Liver (tissue), 9 donors: ENCODE data around the gene LMOD1. TPM values are rescaled to one million over a fixed set of nuclear protein-coding genes. Genes with fewer than 3 reads are reported as not detected.
"Not testable (repeated sequence)": the region's sequence is repeated elsewhere in the genome, so short reads cannot be mapped to it uniquely, and the experiment has no call there.

ENCODE experiments used
- DNase-seq: peaks from one replicate; pipeline ENCODE4 v3.0.0-alpha.2; 2017; ENCODE audit warnings: low spot score
- H3K27ac ChIP-seq, 2 donors: one replicate each; pipeline ENCODE4 v1.7.0; 2013; ENCODE audit warnings: inconsistent platforms in 2 of 2, low read length in 2 of 2, control low read depth in 1 of 2, low read depth in 1 of 2, mild to moderate bottlenecking in 1 of 2
- H3K27me3 ChIP-seq, 4 donors: one replicate each; pipeline versions ENCODE4 v1.6.1 to v1.7.0; 2013; ENCODE audit warnings: low read length in 3 of 4, inconsistent platforms in 1 of 4, mild to moderate bottlenecking in 1 of 4, moderate library complexity in 1 of 4; ENCODE audit not compliant: control insufficient read depth in 4 of 4, insufficient read depth in 4 of 4
- H3K36me3 ChIP-seq, 4 donors: one replicate each; pipeline versions ENCODE4 v1.6.1 to v1.7.0; 2013; ENCODE audit warnings: low read length in 3 of 4, mild to moderate bottlenecking in 3 of 4, low read depth in 1 of 4, moderate library complexity in 1 of 4; ENCODE audit not compliant: control insufficient read depth in 4 of 4, insufficient read depth in 3 of 4
- H3K4me1 ChIP-seq, 4 donors: one replicate each; pipeline versions ENCODE4 v1.6.1 to v1.7.0; 2013; ENCODE audit warnings: low read length in 3 of 4, mild to moderate bottlenecking in 3 of 4, moderate library complexity in 1 of 4; ENCODE audit not compliant: control insufficient read depth in 4 of 4, insufficient read depth in 4 of 4
- H3K4me3 ChIP-seq, 3 donors: one replicate each; pipeline versions ENCODE4 v1.6.1 to v1.7.0; 2013; ENCODE audit warnings: low read length in 3 of 3, control low read depth in 1 of 3, low read depth in 1 of 3, mild to moderate bottlenecking in 1 of 3
- H3K9ac ChIP-seq, 2 donors: one replicate each; pipeline ENCODE4 v1.7.0; 2013; ENCODE audit warnings: low read length in 2 of 2, mild to moderate bottlenecking in 2 of 2, moderate library complexity in 2 of 2, control low read depth in 1 of 2, low read depth in 1 of 2
- H3K9me3 ChIP-seq, 4 donors: one replicate each; pipeline versions ENCODE4 v1.6.1 to v1.7.0; 2013; ENCODE audit warnings: low read length in 3 of 4; ENCODE audit not compliant: control insufficient read depth in 4 of 4
- ATF3 ChIP-seq: IDR thresholded peaks from 2 replicates; pipeline ENCODE4 v1.6.1; 2016; ENCODE audit warnings: antibody characterized with exemption
- EGR1 ChIP-seq, 2 donors: IDR thresholded peaks; 2 replicates each; pipeline ENCODE4 v1.6.1; 2016 to 2018; ENCODE audit warnings: antibody characterized with exemption in 2 of 2, low read depth in 2 of 2
- FOXA1 ChIP-seq: IDR thresholded peaks from 2 replicates; pipeline ENCODE4 v1.6.1; 2016; ENCODE audit warnings: antibody characterized with exemption
- FOXA2 ChIP-seq: IDR thresholded peaks from 2 replicates; pipeline ENCODE4 v1.6.1; 2016; ENCODE audit warnings: antibody characterized with exemption
- GABPA ChIP-seq, 2 donors: IDR thresholded peaks in 1 of 2; conservative IDR thresholded peaks in 1 of 2; 2 replicates each; pipeline ENCODE4 v1.6.1; 2016; ENCODE audit warnings: antibody characterized with exemption in 2 of 2, mild to moderate bottlenecking in 1 of 2, moderate library complexity in 1 of 2
- HNF4A ChIP-seq, 2 donors: conservative IDR thresholded peaks; 2 replicates each; pipeline ENCODE4 v1.6.1; 2016; ENCODE audit warnings: antibody characterized with exemption in 2 of 2, mild to moderate bottlenecking in 2 of 2
- HNF4G ChIP-seq: IDR thresholded peaks from 2 replicates; pipeline ENCODE4 v1.6.1; 2016; ENCODE audit warnings: antibody characterized with exemption
- JUND ChIP-seq, 2 donors: IDR thresholded peaks; 2 replicates each; pipeline ENCODE4 v1.6.1; 2016; ENCODE audit warnings: antibody characterized with exemption in 2 of 2
- MAX ChIP-seq: IDR thresholded peaks from 2 replicates; pipeline ENCODE4 v1.6.1; 2016; ENCODE audit warnings: antibody characterized with exemption
- NR2F2 ChIP-seq: IDR thresholded peaks from 2 replicates; pipeline ENCODE4 v1.6.1; 2016; ENCODE audit warnings: antibody characterized with exemption
- RAD21 ChIP-seq, 2 donors: IDR thresholded peaks; 2 replicates each; pipeline ENCODE4 v1.6.1; 2016; ENCODE audit warnings: antibody characterized with exemption in 2 of 2, mild to moderate bottlenecking in 2 of 2
- REST ChIP-seq: IDR thresholded peaks from 2 replicates; pipeline ENCODE4 v1.6.1; 2016; ENCODE audit warnings: antibody characterized with exemption, mild to moderate bottlenecking
- RXRA ChIP-seq, 2 donors: IDR thresholded peaks; 2 replicates each; pipeline ENCODE4 v1.6.1; 2017 to 2018; ENCODE audit warnings: antibody characterized with exemption in 2 of 2, mild to moderate bottlenecking in 1 of 2
- SP1 ChIP-seq: IDR thresholded peaks from 2 replicates; pipeline ENCODE4 v1.6.1; 2018; ENCODE audit warnings: antibody characterized with exemption, mild to moderate bottlenecking
- TAF1 ChIP-seq: conservative IDR thresholded peaks from 2 replicates; pipeline ENCODE4 v1.6.1; 2016; ENCODE audit warnings: antibody characterized with exemption, mild to moderate bottlenecking
- YY1 ChIP-seq: IDR thresholded peaks from 2 replicates; pipeline ENCODE4 v1.6.1; 2016; ENCODE audit warnings: antibody characterized with exemption, mild to moderate bottlenecking
- ZBTB33 ChIP-seq: IDR thresholded peaks from 2 replicates; pipeline ENCODE4 v1.6.1; 2016; ENCODE audit warnings: antibody characterized with exemption
- WGBS: extraction: QIAGEN DNeasy Blood & Tissue Kit; methylation state at CpG from one replicate; pipeline ENCODE4 v1.1.7; 2013; 5-methylcytosine and 5-hydroxymethylcytosine counted together
- polyA plus RNA-seq, 2 donors: library from polyadenylated mRNA; stranded (reverse) in 1 of 2; unstranded in 1 of 2; fragments of 200-250 nt in 1 of 2; fragments of >200 nt in 1 of 2; fragmentation: Nextera tagmentation in 1 of 2; extraction: Ambion mirVana in 1 of 2; gene quantifications; one replicate each; pipeline versions ENCODE4 v1.2.1 to v1.2.3, GENCODE V29; 2013 to 2015
- total RNA-seq, 2 donors: library from RNA; depleted of rRNA; stranded (reverse); fragments of >200 nt; gene quantifications; one replicate each; pipeline ENCODE4 v1.2.3, GENCODE V29; 2014
- TF ChIP-seq, protein P1 (sequence below): fragments of 150-350 bp; IDR thresholded peaks from 2 replicates; pipeline ENCODE4 v1.5.1; 2017; ENCODE audit warnings: improper control_type of control experiment, low read depth, low read length; ENCODE audit not compliant: missing input control
- donor health status: healthy.
- donor health status: healthy.
- donor health status: healthy.
- donor health status: healthy.
- donor health status: healthy.

LMOD1 gene
- total and polyA plus RNA-seq, 4 donors: 0.14 to 4.4 (median 2.2) TPM

DNA sequence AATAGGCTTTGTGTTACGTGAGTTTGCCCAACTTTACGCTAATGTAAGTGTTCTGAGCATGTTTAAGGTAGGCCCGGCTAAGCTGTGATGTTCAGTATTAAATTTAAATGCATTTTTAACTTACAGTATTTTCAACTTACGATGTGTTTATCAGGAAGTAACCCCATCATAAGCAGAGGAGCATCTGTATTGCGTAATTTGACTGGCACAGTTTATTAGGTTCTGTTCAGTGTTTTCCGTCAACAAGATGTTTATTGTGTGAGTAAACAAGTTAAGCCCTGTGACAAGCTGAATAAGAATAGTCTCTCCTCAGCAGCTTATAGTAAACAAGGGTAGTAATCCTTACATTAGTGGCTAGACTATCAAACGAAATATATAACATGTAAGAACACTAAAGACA lies 84.9 kb downstream of the LMOD1 start:
- Histone ChIP-seq H3K9me3 (no peaks in the 10 kb centered on the region), H3K9ac (no peak overlapping the region), H3K27me3 (no peaks in the 10 kb centered on the region), H3K4me1 (no peaks in the 10 kb centered on the region), H3K27ac (no peak overlapping the region), H3K4me3 (no peak overlapping the region), H3K36me3 (peaks cover 9 to 49% (median 28%) of the 10 kb centered on the region in 4 donors)
- TF ChIP-seq HNF4A (conservative IDR thresholded peaks at IDR 0.05): no peak
- TF ChIP-seq, protein P1, sequence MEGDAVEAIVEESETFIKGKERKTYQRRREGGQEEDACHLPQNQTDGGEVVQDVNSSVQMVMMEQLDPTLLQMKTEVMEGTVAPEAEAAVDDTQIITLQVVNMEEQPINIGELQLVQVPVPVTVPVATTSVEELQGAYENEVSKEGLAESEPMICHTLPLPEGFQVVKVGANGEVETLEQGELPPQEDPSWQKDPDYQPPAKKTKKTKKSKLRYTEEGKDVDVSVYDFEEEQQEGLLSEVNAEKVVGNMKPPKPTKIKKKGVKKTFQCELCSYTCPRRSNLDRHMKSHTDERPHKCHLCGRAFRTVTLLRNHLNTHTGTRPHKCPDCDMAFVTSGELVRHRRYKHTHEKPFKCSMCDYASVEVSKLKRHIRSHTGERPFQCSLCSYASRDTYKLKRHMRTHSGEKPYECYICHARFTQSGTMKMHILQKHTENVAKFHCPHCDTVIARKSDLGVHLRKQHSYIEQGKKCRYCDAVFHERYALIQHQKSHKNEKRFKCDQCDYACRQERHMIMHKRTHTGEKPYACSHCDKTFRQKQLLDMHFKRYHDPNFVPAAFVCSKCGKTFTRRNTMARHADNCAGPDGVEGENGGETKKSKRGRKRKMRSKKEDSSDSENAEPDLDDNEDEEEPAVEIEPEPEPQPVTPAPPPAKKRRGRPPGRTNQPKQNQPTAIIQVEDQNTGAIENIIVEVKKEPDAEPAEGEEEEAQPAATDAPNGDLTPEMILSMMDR: no peak
- TF ChIP-seq TAF1: no peak
- no peak for TF ChIP-seq MAX
- TF ChIP-seq GABPA (IDR thresholded peaks at IDR 0.05 in 1 of 2, conservative IDR thresholded peaks at IDR 0.05 in 1 of 2): no peak
- TF ChIP-seq RAD21 (IDR thresholded peaks at IDR 0.05): no peak
- no peak for TF ChIP-seq EGR1 (IDR thresholded peaks at IDR 0.05; ENCODE audit: low read depth in 2 of 2)
- no peak for TF ChIP-seq SP1
- no peak for TF ChIP-seq JUND (IDR thresholded peaks at IDR 0.05)
- no peak for TF ChIP-seq REST
- TF ChIP-seq NR2F2: no peak
- TF ChIP-seq RXRA (IDR thresholded peaks at IDR 0.05): no peak
- TF ChIP-seq ZBTB33: no peak
- TF ChIP-seq FOXA2: no peak
- no peak for TF ChIP-seq FOXA1
- TF ChIP-seq ATF3: no peak
- WGBS: 85% methylated on average over 7 of the region's 7 CpGs
- no peak for DNase-seq

GRCh38 chr1:201859424-201859823 lies 86.9 kb downstream of the LMOD1 start:
- Histone ChIP-seq H3K27me3 (no peaks in the 10 kb centered on the region), H3K27ac (no peak overlapping the region), H3K4me1 (no peaks in the 10 kb centered on the region), H3K9ac (no peak overlapping the region), H3K36me3 (peaks cover 10 to 58% (median 46%) of the 10 kb centered on the region in 4 donors), H3K9me3 (no peaks in the 10 kb centered on the region), H3K4me3 (no peak overlapping the region)
- DNase-seq: no peak
- no peak for TF ChIP-seq ZBTB33
- TF ChIP-seq RAD21 (IDR thresholded peaks at IDR 0.05): no peak
- no peak for TF ChIP-seq GABPA (IDR thresholded peaks at IDR 0.05 in 1 of 2, conservative IDR thresholded peaks at IDR 0.05 in 1 of 2)
- no peak for TF ChIP-seq HNF4A (conservative IDR thresholded peaks at IDR 0.05)
- TF ChIP-seq YY1: no peak
- no peak for TF ChIP-seq SP1
- no peak for TF ChIP-seq NR2F2
- no peak for TF ChIP-seq HNF4G
- TF ChIP-seq MAX: no peak
- WGBS: 89% methylated on average over 5 of the region's 5 CpGs

DNA sequence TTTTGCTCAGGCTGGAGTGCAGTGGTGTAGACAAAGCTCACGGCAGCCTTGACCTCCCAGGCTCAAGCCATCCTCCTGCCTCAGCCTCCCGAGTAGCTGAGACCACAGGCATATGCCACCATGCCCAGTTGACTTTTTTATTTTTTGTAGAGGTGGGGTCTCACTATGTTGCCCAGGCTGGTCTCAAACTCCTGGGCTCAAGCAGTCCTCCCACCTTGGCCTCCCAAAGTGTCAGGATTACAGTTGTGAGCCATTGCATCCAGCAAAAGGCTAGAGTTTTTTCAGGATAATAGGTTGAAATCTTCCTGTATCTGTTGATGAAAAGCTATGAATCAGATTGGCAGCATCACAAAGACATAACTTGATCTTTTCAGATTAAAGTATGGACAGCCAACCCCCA lies 89.6 kb downstream of the LMOD1 start:
- not testable (repeated sequence) for H3K4me3 ChIP-seq
- H3K36me3 ChIP-seq: peaks cover 6 to 64% (median 57%) of the 10 kb centered on the region in 4 donors

More for the DNA sequence above, 89.6 kb downstream of the LMOD1 start:
- WGBS: 99% methylated on average over 2 of the region's 2 CpGs
- not testable (repeated sequence) for H3K9me3 ChIP-seq, DNase-seq, H3K27ac ChIP-seq, H3K9ac ChIP-seq, H3K27me3 ChIP-seq, H3K4me1 ChIP-seq
